Fibroblast of skin of left quadriceps (primary cell): ENCODE measurements around the gene RNH1.
"Not testable (repeated sequence)": the region's sequence is repeated elsewhere in the genome, so short reads cannot be mapped to it uniquely, and the experiment has no call there.

Experiments
- DNase-seq, 2 experiments: peaks; one replicate each; pipeline ENCODE4 v3.0.0-alpha.2; 2013; ENCODE audit warnings: low read depth in 2 of 2

The RNH1 gene

DNA sequence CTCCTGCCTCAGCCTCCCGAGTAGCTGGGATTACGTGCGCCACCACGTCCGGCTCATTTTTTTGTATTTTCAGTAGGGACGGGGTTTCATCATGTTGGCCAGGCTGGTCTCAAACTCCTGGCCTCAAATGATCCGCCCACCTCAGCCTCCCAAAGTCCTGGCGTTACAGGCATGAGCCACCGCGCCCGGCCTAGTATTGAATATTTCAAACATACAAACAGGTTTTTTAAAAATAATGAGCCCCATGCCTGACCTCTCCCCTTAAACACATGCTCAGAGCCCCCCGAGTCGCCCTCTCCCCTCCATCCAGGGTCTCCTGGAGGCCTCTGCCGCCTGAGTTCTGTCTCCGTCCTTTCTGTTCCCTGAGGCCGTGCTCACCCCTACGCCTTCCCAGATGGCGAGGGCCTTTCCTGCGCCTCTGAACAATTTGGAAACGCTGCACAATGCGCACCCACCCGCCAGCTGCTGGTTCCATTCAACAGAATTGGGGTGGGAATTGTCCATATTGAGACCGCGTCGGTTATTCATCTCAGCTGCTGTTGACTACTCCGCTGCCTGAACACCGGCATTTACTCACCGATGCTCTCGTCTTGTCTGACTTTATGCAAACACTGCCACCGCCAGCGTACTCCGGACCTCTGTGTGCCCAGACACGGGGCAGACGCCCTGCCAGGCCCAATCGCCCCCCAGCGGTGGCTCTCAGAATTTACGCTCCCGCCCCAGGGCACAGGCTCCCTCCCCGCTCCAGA lies 13.6 kb upstream of the RNH1 start:
- DNase-seq, result no peak

DNA sequence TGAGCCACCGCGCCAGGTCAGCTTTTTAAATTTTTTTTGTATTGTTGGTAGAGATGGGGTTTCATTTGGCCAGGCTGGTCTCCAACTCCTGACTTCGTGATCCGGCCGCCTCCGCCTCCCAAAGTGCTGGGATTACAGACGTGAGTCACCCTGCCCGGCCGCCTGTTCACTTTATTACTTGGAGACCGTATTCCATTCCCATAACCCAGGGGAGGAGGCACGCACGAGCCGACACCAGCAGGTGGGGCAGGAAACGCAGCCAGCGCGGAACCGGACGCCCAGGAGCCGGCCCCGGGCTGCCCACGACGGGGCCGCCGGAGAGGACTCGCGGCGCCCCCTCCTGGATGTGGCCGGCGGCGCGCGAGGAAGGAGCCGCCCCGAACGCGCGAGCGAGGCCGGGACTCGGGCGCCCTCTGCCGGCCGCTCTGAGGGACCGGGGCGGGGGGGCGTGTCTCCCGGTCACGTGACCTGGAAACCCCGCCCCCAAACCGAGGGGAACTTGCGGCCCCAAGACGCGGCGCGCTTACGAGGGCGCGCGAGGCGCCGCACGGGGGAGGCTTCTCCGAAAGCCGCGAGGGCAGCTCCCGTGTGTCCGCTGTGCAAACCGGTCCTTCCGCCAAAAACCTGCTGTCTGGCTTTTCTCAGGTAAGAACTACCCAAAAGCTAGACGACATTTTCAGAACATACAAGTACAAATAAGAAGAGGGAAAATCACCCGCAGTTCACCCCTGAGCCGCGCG lies 11.6 kb upstream of the RNH1 start:
- DNase-seq, result peak; percentile 78 to 80

DNA sequence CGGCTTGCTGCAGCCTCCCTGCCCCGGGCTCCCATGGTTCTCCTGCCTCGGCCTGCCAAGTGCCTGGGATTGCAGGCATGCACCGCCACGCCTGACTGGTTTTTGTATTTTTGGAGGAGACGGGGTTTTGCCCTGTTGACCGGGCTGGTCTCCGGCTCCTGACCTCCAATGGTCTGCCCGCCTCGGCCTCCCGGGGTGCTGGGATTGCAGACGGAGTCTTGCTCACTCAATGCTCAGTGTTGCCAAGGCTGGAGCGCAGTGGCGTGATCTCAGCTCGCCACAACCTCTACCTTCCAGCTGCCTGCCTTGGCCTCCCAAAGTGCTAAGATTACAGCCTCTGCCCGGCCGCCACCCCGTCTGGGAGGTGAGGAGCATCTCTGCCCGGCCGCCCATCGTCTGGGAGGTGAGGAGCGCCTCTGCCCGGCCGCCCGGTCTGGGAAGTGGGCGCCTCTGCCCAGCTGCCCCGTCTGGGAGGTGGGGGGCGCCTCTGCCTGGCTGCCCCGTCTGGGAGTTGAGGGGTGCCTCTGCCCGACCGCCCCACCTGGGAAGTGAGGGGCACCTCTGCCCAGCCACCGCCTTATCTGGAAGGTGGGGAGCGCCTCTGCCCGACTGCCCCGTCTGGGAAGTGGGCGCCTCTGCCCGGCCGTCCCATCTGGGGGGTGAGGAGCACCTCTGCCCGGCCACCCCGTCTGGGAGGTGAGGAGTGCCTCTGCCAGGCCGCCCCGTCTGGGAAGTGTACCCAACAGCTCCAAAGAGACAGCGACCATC lies 10.1 kb upstream of the RNH1 start:
- not testable (repeated sequence) for DNase-seq

GRCh38 chr11:516400-516799 lies 9.4 kb upstream of the RNH1 start:
- DNase-seq, result no peak

GRCh38 chr11:515131-515530 lies 8.1 kb upstream of the RNH1 start:
- DNase-seq, result no peak

GRCh38 chr11:514606-515005 lies 7.6 kb upstream of the RNH1 start:
- no peak for DNase-seq

DNA sequence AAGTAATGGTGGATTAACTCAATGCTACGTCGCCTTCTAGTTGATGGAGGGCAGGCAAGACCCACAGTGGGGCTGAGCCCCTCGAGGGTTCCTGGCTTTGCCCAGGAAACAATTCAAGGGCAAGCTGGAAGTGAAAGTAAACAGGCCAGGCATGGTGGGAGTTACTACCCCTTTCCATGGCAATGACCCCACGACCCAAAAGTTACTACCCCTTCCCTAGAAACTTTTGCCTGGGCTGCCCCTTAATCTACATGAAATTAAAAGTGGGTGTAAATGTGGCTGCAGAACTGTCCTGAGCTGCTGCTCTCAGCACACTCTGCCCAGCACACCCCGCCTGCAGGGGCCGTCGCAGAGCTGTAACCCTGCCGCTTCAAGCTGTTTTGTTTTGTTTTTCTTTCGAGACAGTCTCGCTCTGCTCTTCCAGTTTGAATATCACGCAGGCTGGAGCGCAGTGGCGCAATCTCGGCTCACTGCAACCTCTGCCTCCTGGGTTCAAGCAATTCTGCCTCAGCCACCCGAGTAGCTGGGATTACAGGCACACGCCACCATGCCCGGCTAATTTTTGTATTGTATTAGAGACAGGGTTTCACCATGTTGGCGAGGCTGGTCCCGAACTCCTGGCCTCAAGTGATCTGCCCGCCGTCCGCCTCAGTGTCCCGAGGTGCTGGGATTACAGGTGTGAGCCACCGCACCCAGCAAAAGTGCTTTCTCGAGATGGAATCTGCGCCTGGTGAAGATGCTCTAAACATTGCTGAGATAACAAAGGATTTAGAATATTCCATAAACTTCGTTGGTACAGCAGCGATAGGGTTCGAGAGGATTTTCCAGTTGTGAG lies 5.9 kb upstream of the RNH1 start:
- DNase-seq, result no peak

- no peak for DNase-seq
These were observed 1.9 kb upstream of the RNH1 start for GRCh38 chr11:508956-509355.

- DNase-seq, result no peak
These were observed 879 bp upstream of the RNH1 start for GRCh38 chr11:507727-508515.

- DNase-seq, result peak; percentile 92 to 93
These were observed 626 bp downstream of the RNH1 start for GRCh38 chr11:506238-506994.

- DNase-seq, result no peak
These were observed 2.1 kb downstream of the RNH1 start for GRCh38 chr11:504994-505344.

- no peak for DNase-seq
These were observed 2.7 kb downstream of the RNH1 start for GRCh38 chr11:504053-504993.

- DNase-seq, result no peak
These were observed 3.7 kb downstream of the RNH1 start for GRCh38 chr11:503179-503981.

- no peak for DNase-seq
These were observed 4.5 kb downstream of the RNH1 start for GRCh38 chr11:502288-503178.

- DNase-seq, result no peak
These were observed 5.3 kb downstream of the RNH1 start for GRCh38 chr11:501683-502287.

- no peak for DNase-seq
These were observed 5.9 kb downstream of the RNH1 start for GRCh38 chr11:501001-501682.
